Measurements from ENCODE around the gene RUNX1. TPM values are rescaled to one million over a fixed set of nuclear protein-coding genes. Genes with fewer than 3 reads are reported as not detected.

RUNX1 gene
- total and polyA plus RNA-seq, 2 of the 13 experiments (the other 11 are each of a cell fraction or from before 2014, with no cell fraction given), result 5.4 to 6.4 TPM

GRCh38 chr21:34886240-34887104, 162.6 kb downstream of the RUNX1 start (continued):
- TF ChIP-seq ATF5 (CRISPR knock-in tag; IDR thresholded peaks at IDR 0.05; ENCODE audit: low read depth) (no peak), NR1H2 (CRISPR knock-in tag; IDR thresholded peaks at IDR 0.05; ENCODE audit: borderline replicate concordance, low read depth) (no peak), HOXA3 (CRISPR knock-in tag; IDR thresholded peaks at IDR 0.05) (peak; percentile 36; the same call in 1 of the 2 replicates), ZNF318 (CRISPR knock-in tag; IDR thresholded peaks at IDR 0.05) (no peak), KMT2B (CRISPR knock-in tag; IDR thresholded peaks at IDR 0.05) (no peak), ATAD3A (CRISPR knock-in tag; IDR thresholded peaks at IDR 0.05) (no peak), ZNF644 (CRISPR knock-in tag; IDR thresholded peaks at IDR 0.05; ENCODE audit: low read depth) (no peak), BRCA1 (CRISPR knock-in tag; IDR thresholded peaks at IDR 0.05) (no peak), ZNF567 (CRISPR knock-in tag; IDR thresholded peaks at IDR 0.05; ENCODE audit: borderline replicate concordance) (no peak), ZNF275 (CRISPR knock-in tag; IDR thresholded peaks at IDR 0.05; ENCODE audit: borderline replicate concordance) (no peak), ZNF451 (CRISPR knock-in tag; IDR thresholded peaks at IDR 0.05) (no peak), IKZF5 (CRISPR knock-in tag; IDR thresholded peaks at IDR 0.05) (no peak), ZNF772 (CRISPR knock-in tag; IDR thresholded peaks at IDR 0.05) (peak; percentile 20; the same call in 1 of the 2 replicates), FUBP1 (CRISPR knock-in tag; IDR thresholded peaks at IDR 0.05; ENCODE audit: borderline replicate concordance) (no peak), XBP1 (CRISPR knock-in tag; IDR thresholded peaks at IDR 0.05) (no peak), NR3C1 (CRISPR knock-in tag; IDR thresholded peaks at IDR 0.05) (no peak)

Measured in HepG2 (cell line).